Stimulated activated CD4-positive, alpha-beta T cell treated with anti-CD3 and anti-CD28 coated beads, Interleukin-15, amount 100 ng/mL, for 24 hours (primary cell): ENCODE data around the gene KCNG4.

ENCODE experiments used
- DNase-seq: peaks from one replicate; pipeline ENCODE4 v3.0.0-alpha.2; 2020

Gene KCNG4

GRCh38 chr16:84262031-84262430 lies 22.2 kb upstream of the KCNG4 start:
- no peak for DNase-seq

GRCh38 chr16:84260766-84261554 lies 21.1 kb upstream of the KCNG4 start:
- DNase-seq = no peak

- DNase-seq = no peak
These were observed 19.9 kb upstream of the KCNG4 start for GRCh38 chr16:84259691-84260090.

GRCh38 chr16:84258266-84258665 lies 18.5 kb upstream of the KCNG4 start:
- no peak for DNase-seq

GRCh38 chr16:84255050-84255810 lies 15.4 kb upstream of the KCNG4 start:
- DNase-seq = no peak

GRCh38 chr16:84254062-84254461 lies 14.2 kb upstream of the KCNG4 start:
- no peak for DNase-seq

GRCh38 chr16:84253173-84253572 lies 13.4 kb upstream of the KCNG4 start:
- DNase-seq = no peak

- no peak for DNase-seq
These were observed 12.4 kb upstream of the KCNG4 start for GRCh38 chr16:84252184-84252583.

- no peak for DNase-seq
These were observed 8.0 kb upstream of the KCNG4 start for GRCh38 chr16:84247844-84248243.

- no peak for DNase-seq
These were observed 7.5 kb upstream of the KCNG4 start for GRCh38 chr16:84247331-84247730.

- no peak for DNase-seq
These were observed 6.9 kb upstream of the KCNG4 start for GRCh38 chr16:84246679-84247077.

GRCh38 chr16:84245956-84246678 lies 6.3 kb upstream of the KCNG4 start:
- DNase-seq = no peak

GRCh38 chr16:84244728-84245127 lies 4.9 kb upstream of the KCNG4 start:
- no peak for DNase-seq

- DNase-seq = no peak
These were observed 3.9 kb upstream of the KCNG4 start for GRCh38 chr16:84243732-84244131.

- DNase-seq = no peak
These were observed 3.0 kb upstream of the KCNG4 start for GRCh38 chr16:84242839-84243238.

GRCh38 chr16:84241778-84242177 lies 2.0 kb upstream of the KCNG4 start:
- no peak for DNase-seq

- DNase-seq = no peak
These were observed 643 bp upstream of the KCNG4 start for GRCh38 chr16:84240455-84240854.

- DNase-seq = no peak
These were observed 557 bp downstream of the KCNG4 start for GRCh38 chr16:84239141-84239769.

- DNase-seq = no peak
These were observed 1.6 kb downstream of the KCNG4 start for GRCh38 chr16:84237994-84238750.

- no peak for DNase-seq
These were observed 3.1 kb downstream of the KCNG4 start for GRCh38 chr16:84236671-84237070.

GRCh38 chr16:84234321-84235241 lies 5.2 kb downstream of the KCNG4 start:
- DNase-seq = no peak
